Loucy (cell line): ENCODE data around the gene FMNL3.

ENCODE experiments used
- H2AFZ ChIP-seq: fragments of 200-600 bp; sonication (generic); 2 replicates; pipeline ENCODE4 v1.6.0; 2016; ENCODE audit warnings: antibody characterized with exemption, mild to moderate bottlenecking, low read length, moderate library complexity
- H3F3A ChIP-seq: fragments of 200-600 bp; 2 replicates; pipeline ENCODE4 v1.6.0; 2016; ENCODE audit warnings: antibody characterized with exemption, low read depth, mild to moderate bottlenecking
- H3K27me3 ChIP-seq: fragments of 200-600 bp; sonication (generic); 2 replicates; pipeline ENCODE4 v1.6.1; 2014; ENCODE audit warnings: low read length, mild to moderate bottlenecking; ENCODE audit not compliant: insufficient read depth, poor library complexity, severe bottlenecking
- H3K36me3 ChIP-seq: fragments of 200-600 bp; sonication (generic); 2 replicates; pipeline ENCODE4 v1.6.1; 2016; ENCODE audit warnings: low read length; ENCODE audit not compliant: insufficient read depth
- H3K4me1 ChIP-seq: fragments of 200-600 bp; sonication (generic); 2 replicates; pipeline ENCODE4 v1.5.1; 2014; ENCODE audit warnings: low read length, mild to moderate bottlenecking; ENCODE audit not compliant: insufficient read depth, poor library complexity, severe bottlenecking
- H3K4me2 ChIP-seq: fragments of 200-600 bp; sonication (generic); 2 replicates; pipeline ENCODE4 v1.6.0; 2014; ENCODE audit warnings: antibody characterized with exemption, low read length, low read depth, mild to moderate bottlenecking; ENCODE audit not compliant: poor library complexity, severe bottlenecking
- H3K4me3 ChIP-seq: fragments of 200-600 bp; sonication (generic); 2 replicates; pipeline ENCODE4 v1.5.1; 2014; ENCODE audit warnings: low read length, mild to moderate bottlenecking, mixed read lengths; ENCODE audit not compliant: poor library complexity, severe bottlenecking
- H3K79me2 ChIP-seq: fragments of 200-600 bp; sonication (generic); 2 replicates; pipeline ENCODE4 v1.6.1; 2014; ENCODE audit warnings: low read length; ENCODE audit not compliant: insufficient read depth
- H3K9ac ChIP-seq: fragments of 200-600 bp; sonication (generic); 2 replicates; pipeline ENCODE4 v1.6.0; 2014; ENCODE audit warnings: mild to moderate bottlenecking, low read depth, low read length, moderate library complexity; ENCODE audit not compliant: poor library complexity, severe bottlenecking
- H3K9me2 ChIP-seq: fragments of 200-600 bp; sonication (generic); replicated peaks from 2 replicates; pipeline ENCODE4 v1.6.1; 2016; ENCODE audit warnings: low read depth, low read length, mixed read lengths
- H3K9me3 ChIP-seq: fragments of 200-600 bp; sonication (generic); 2 replicates; pipeline ENCODE4 v1.6.1; 2014; ENCODE audit warnings: mild to moderate bottlenecking, antibody characterized with exemption, low read length, low read depth; ENCODE audit not compliant: insufficient read depth
- H4K20me1 ChIP-seq: fragments of 200-600 bp; sonication (generic); 2 replicates; pipeline ENCODE4 v1.6.0; 2014; ENCODE audit warnings: antibody characterized with exemption, low read length, mild to moderate bottlenecking; ENCODE audit not compliant: insufficient read depth, poor library complexity, severe bottlenecking
- CTCF ChIP-seq: fragments of 200-600 bp; sonication (generic); conservative IDR thresholded peaks from 2 replicates; pipeline ENCODE4 v1.5.1; 2014; ENCODE audit warnings: mild to moderate bottlenecking, antibody characterized with exemption, low read length
- EZH2phosphoT487 ChIP-seq: fragments of 200-600 bp; IDR thresholded peaks from 2 replicates; pipeline ENCODE4 v1.6.1; 2018; ENCODE audit warnings: antibody characterized with exemption, mild to moderate bottlenecking, moderate library complexity, borderline replicate concordance

Gene FMNL3

GRCh38 chr12:49623142-49623904, 83.9 kb downstream of the FMNL3 start, which contains the start of gene PRPF40B:
TSS of gene PRPF40B (plus strand) at chr12:49623561. CDS start at chr12:49623591, 30 bp downstream.
- no peaks in the 10 kb centered on the region for H3K9me3 ChIP-seq
- H3K4me3 ChIP-seq: peak within 1 kb of the TSS; percentile 77
- H3K9ac ChIP-seq: peak within 1 kb of the TSS; percentile 68
- H3K4me1 ChIP-seq: peaks cover 22% of the 10 kb centered on the region
- H3K27me3 ChIP-seq: peaks cover 22% of the 10 kb centered on the region
- no peaks in the 10 kb centered on the region for H3K79me2 ChIP-seq
- H3F3A ChIP-seq: peaks cover 22% of the 10 kb centered on the region
- H3K36me3 ChIP-seq: no peaks in the 10 kb centered on the region
- TF ChIP-seq CTCF: peak; percentile 55
- TF ChIP-seq EZH2phosphoT487: no peak
- H3K4me2 ChIP-seq: peak within 1 kb of the TSS; percentile 100
- H2AFZ ChIP-seq: peak within 1 kb of the TSS; percentile 91
- H4K20me1 ChIP-seq: no peaks in the 10 kb centered on the region
- H3K9me2 ChIP-seq: no peaks in the 10 kb centered on the region

- H4K20me1 ChIP-seq: no peaks in the 10 kb centered on the region
- no peaks in the 10 kb centered on the region for H3K36me3 ChIP-seq
- no peak for TF ChIP-seq CTCF
- TF ChIP-seq EZH2phosphoT487: no peak
- H3K27me3 ChIP-seq: peaks cover 22% of the 10 kb centered on the region
- H3K9me3 ChIP-seq: no peaks in the 10 kb centered on the region
- no peaks in the 10 kb centered on the region for H3K9me2 ChIP-seq
- H3K79me2 ChIP-seq: no peaks in the 10 kb centered on the region
- peak overlapping the region; percentile 91 for H2AFZ ChIP-seq
- peaks cover 22% of the 10 kb centered on the region for H3K4me1 ChIP-seq
- peak overlapping the region; percentile 100 for H3K4me2 ChIP-seq
- peak overlapping the region; percentile 77 for H3K4me3 ChIP-seq
- H3F3A ChIP-seq: peaks cover 22% of the 10 kb centered on the region
- H3K9ac ChIP-seq: peak overlapping the region; percentile 68
These were observed 84.6 kb downstream of the FMNL3 start for GRCh38 chr12:49622501-49623141.

- H4K20me1 ChIP-seq: no peaks in the 10 kb centered on the region
- peak overlapping the region; percentile 91 for H2AFZ ChIP-seq
- H3K36me3 ChIP-seq: no peaks in the 10 kb centered on the region
- H3K4me3 ChIP-seq: peak overlapping the region; percentile 77
- TF ChIP-seq EZH2phosphoT487: no peak
- no peak for TF ChIP-seq CTCF
- H3K79me2 ChIP-seq: no peaks in the 10 kb centered on the region
- H3K4me1 ChIP-seq: peaks cover 22% of the 10 kb centered on the region
- H3K4me2 ChIP-seq: peak overlapping the region; percentile 100
- peaks cover 22% of the 10 kb centered on the region for H3F3A ChIP-seq
- peak overlapping the region; percentile 68 for H3K9ac ChIP-seq
- H3K27me3 ChIP-seq: peaks cover 22% of the 10 kb centered on the region
- no peaks in the 10 kb centered on the region for H3K9me3 ChIP-seq
- H3K9me2 ChIP-seq: no peaks in the 10 kb centered on the region
These were observed 85.3 kb downstream of the FMNL3 start for GRCh38 chr12:49621651-49622500.
